OCI-LY1 (cell line): ENCODE results near the gene NSL1.

ENCODE experiments used
- H2AFZ ChIP-seq: fragments of 200-600 bp; sonication (generic), shearing (Covaris generic); 2 replicates; pipeline ENCODE4 v1.6.0; 2014; ENCODE audit warnings: antibody characterized with exemption, mild to moderate bottlenecking, low read length
- H3F3A ChIP-seq: fragments of 200-600 bp; sonication (generic), shearing (Covaris generic); 2 replicates; pipeline ENCODE4 v1.6.0; 2014; ENCODE audit warnings: mild to moderate bottlenecking, antibody characterized with exemption, low read length, moderate library complexity; ENCODE audit not compliant: insufficient read depth
- H3K27ac ChIP-seq: fragments of 200-600 bp; sonication (generic); 2 replicates; pipeline ENCODE4 v1.5.1; 2014; ENCODE audit warnings: low read length, mixed run types, mild to moderate bottlenecking, low read depth; ENCODE audit not compliant: poor library complexity, severe bottlenecking
- H3K27me3 ChIP-seq: fragments of 200-600 bp; sonication (generic); 2 replicates; pipeline ENCODE4 v1.6.0; 2014; ENCODE audit warnings: antibody characterized with exemption, mild to moderate bottlenecking, low read length, moderate library complexity; ENCODE audit not compliant: insufficient read depth
- H3K36me3 ChIP-seq: fragments of 200-600 bp; sonication (generic); 2 replicates; pipeline ENCODE4 v1.6.1; 2014; ENCODE audit warnings: mild to moderate bottlenecking, antibody characterized with exemption, low read length, moderate library complexity, mixed read lengths; ENCODE audit not compliant: insufficient read depth
- H3K4me1 ChIP-seq: fragments of 200-600 bp; sonication (generic); 2 replicates; pipeline ENCODE4 v1.5.1; 2014; ENCODE audit warnings: mild to moderate bottlenecking, low read length, moderate library complexity; ENCODE audit not compliant: insufficient read depth, severe bottlenecking
- H3K4me2 ChIP-seq: fragments of 200-600 bp; sonication (generic), shearing (Covaris generic); 2 replicates; pipeline ENCODE4 v1.6.1; 2014; ENCODE audit warnings: low read length
- H3K4me3 ChIP-seq: fragments of 200-600 bp; sonication (generic); 2 replicates; pipeline ENCODE4 v1.5.1; 2014; ENCODE audit warnings: low read length, low read depth, mild to moderate bottlenecking, mixed read lengths; ENCODE audit not compliant: poor library complexity, severe bottlenecking
- H3K79me2 ChIP-seq: fragments of 200-600 bp; shearing (Covaris generic); 2 replicates; pipeline ENCODE4 v1.6.1; 2016; ENCODE audit warnings: mixed run types, low read length, mixed read lengths; ENCODE audit not compliant: insufficient read depth
- H3K9ac ChIP-seq: fragments of 200-600 bp; sonication (generic), shearing (Covaris generic); 2 replicates; pipeline ENCODE4 v1.6.1; 2014; ENCODE audit warnings: mild to moderate bottlenecking, low read length, mixed read lengths
- H3K9me2 ChIP-seq: fragments of 200-600 bp; sonication (generic), shearing (Covaris generic); 2 replicates; pipeline ENCODE4 v1.6.1; 2014; ENCODE audit warnings: low read depth, mild to moderate bottlenecking, low read length, mixed read lengths
- H3K9me3 ChIP-seq: fragments of 200-600 bp; shearing (Covaris generic); 2 replicates; pipeline ENCODE4 v1.6.1; 2014; ENCODE audit warnings: low read length, mixed read lengths
- H4K20me1 ChIP-seq: fragments of 200-600 bp; sonication (generic), shearing (Covaris generic); 2 replicates; pipeline ENCODE4 v1.6.0; 2016; ENCODE audit warnings: mild to moderate bottlenecking, low read length; ENCODE audit not compliant: insufficient read depth
- CTCF ChIP-seq: fragments of 200-600 bp; sonication (generic), shearing (Covaris generic); IDR thresholded peaks from 2 replicates; pipeline ENCODE4 v1.5.1; 2017; ENCODE audit warnings: mild to moderate bottlenecking, antibody characterized with exemption, low read length, moderate library complexity, mixed read lengths
- EZH2 ChIP-seq: fragments of 200-600 bp; sonication (generic), shearing (Covaris generic); IDR thresholded peaks from 2 replicates; pipeline ENCODE4 v1.8.0; 2017; ENCODE audit warnings: borderline replicate concordance, mixed run types, mild to moderate bottlenecking, antibody characterized with exemption, low read length, moderate library complexity, mixed read lengths

NSL1 gene

GRCh38 chr1:212678456-212679410 is 112.8 kb downstream of the NSL1 start:
- Histone ChIP-seq H2AFZ (no peak overlapping the region), H3K79me2 (no peaks in the 10 kb centered on the region), H4K20me1 (no peaks in the 10 kb centered on the region), H3K36me3 (no peaks in the 10 kb centered on the region), H3K9me3 (no peaks in the 10 kb centered on the region), H3K4me3 (no peak overlapping the region), H3K9ac (no peak overlapping the region), H3F3A (no peaks in the 10 kb centered on the region), H3K4me2 (no peak overlapping the region), H3K4me1 (peaks cover 9% of the 10 kb centered on the region), H3K9me2 (no peaks in the 10 kb centered on the region), H3K27ac (no peak overlapping the region), H3K27me3 (no peaks in the 10 kb centered on the region)
- no peak for TF ChIP-seq CTCF
- TF ChIP-seq EZH2 = no peak

- no peaks in the 10 kb centered on the region for H3K4me1 ChIP-seq
- H3K4me3 ChIP-seq = no peak overlapping the region
- no peak overlapping the region for H3K4me2 ChIP-seq
- no peaks in the 10 kb centered on the region for H3K27me3 ChIP-seq
- H3K9me3 ChIP-seq = no peaks in the 10 kb centered on the region
- no peak overlapping the region for H2AFZ ChIP-seq
- no peak overlapping the region for H3K9ac ChIP-seq
- no peaks in the 10 kb centered on the region for H3K9me2 ChIP-seq
- H3K36me3 ChIP-seq = no peaks in the 10 kb centered on the region
- no peak overlapping the region for H3K27ac ChIP-seq
- no peaks in the 10 kb centered on the region for H3F3A ChIP-seq
- H4K20me1 ChIP-seq = no peaks in the 10 kb centered on the region
- no peaks in the 10 kb centered on the region for H3K79me2 ChIP-seq
- TF ChIP-seq CTCF (no peak), EZH2 (no peak)
Measured at GRCh38 chr1:212677573-212677972, 114.0 kb downstream of the NSL1 start.

GRCh38 chr1:212677136-212677535 is 114.4 kb downstream of the NSL1 start:
- Histone ChIP-seq H3K4me1 (no peaks in the 10 kb centered on the region), H3K4me2 (no peak overlapping the region), H3K9me3 (no peaks in the 10 kb centered on the region), H2AFZ (no peak overlapping the region), H3K36me3 (no peaks in the 10 kb centered on the region), H3K27ac (no peak overlapping the region), H3K27me3 (no peaks in the 10 kb centered on the region), H3K79me2 (no peaks in the 10 kb centered on the region), H3K4me3 (no peak overlapping the region), H4K20me1 (no peaks in the 10 kb centered on the region), H3K9ac (no peak overlapping the region), H3K9me2 (no peaks in the 10 kb centered on the region), H3F3A (no peaks in the 10 kb centered on the region)
- no peak for TF ChIP-seq CTCF
- no peak for TF ChIP-seq EZH2
